NOMO-1 treated with dmso at 0.1 percent for 144 hours (cell line): ENCODE results near the gene ZFYVE9.
"Not testable (repeated sequence)": the region's sequence is repeated elsewhere in the genome, so short reads cannot be mapped to it uniquely, and the experiment has no call there.

Source experiments
- DNase-seq: peaks from one replicate; lab custom pipeline; 2025; ENCODE audit not compliant: unreplicated experiment; lab: John Stamatoyannopoulos, UW

Gene ZFYVE9, protein sequence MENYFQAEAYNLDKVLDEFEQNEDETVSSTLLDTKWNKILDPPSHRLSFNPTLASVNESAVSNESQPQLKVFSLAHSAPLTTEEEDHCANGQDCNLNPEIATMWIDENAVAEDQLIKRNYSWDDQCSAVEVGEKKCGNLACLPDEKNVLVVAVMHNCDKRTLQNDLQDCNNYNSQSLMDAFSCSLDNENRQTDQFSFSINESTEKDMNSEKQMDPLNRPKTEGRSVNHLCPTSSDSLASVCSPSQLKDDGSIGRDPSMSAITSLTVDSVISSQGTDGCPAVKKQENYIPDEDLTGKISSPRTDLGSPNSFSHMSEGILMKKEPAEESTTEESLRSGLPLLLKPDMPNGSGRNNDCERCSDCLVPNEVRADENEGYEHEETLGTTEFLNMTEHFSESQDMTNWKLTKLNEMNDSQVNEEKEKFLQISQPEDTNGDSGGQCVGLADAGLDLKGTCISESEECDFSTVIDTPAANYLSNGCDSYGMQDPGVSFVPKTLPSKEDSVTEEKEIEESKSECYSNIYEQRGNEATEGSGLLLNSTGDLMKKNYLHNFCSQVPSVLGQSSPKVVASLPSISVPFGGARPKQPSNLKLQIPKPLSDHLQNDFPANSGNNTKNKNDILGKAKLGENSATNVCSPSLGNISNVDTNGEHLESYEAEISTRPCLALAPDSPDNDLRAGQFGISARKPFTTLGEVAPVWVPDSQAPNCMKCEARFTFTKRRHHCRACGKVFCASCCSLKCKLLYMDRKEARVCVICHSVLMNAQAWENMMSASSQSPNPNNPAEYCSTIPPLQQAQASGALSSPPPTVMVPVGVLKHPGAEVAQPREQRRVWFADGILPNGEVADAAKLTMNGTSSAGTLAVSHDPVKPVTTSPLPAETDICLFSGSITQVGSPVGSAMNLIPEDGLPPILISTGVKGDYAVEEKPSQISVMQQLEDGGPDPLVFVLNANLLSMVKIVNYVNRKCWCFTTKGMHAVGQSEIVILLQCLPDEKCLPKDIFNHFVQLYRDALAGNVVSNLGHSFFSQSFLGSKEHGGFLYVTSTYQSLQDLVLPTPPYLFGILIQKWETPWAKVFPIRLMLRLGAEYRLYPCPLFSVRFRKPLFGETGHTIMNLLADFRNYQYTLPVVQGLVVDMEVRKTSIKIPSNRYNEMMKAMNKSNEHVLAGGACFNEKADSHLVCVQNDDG (N-terminal part only)

DNA sequence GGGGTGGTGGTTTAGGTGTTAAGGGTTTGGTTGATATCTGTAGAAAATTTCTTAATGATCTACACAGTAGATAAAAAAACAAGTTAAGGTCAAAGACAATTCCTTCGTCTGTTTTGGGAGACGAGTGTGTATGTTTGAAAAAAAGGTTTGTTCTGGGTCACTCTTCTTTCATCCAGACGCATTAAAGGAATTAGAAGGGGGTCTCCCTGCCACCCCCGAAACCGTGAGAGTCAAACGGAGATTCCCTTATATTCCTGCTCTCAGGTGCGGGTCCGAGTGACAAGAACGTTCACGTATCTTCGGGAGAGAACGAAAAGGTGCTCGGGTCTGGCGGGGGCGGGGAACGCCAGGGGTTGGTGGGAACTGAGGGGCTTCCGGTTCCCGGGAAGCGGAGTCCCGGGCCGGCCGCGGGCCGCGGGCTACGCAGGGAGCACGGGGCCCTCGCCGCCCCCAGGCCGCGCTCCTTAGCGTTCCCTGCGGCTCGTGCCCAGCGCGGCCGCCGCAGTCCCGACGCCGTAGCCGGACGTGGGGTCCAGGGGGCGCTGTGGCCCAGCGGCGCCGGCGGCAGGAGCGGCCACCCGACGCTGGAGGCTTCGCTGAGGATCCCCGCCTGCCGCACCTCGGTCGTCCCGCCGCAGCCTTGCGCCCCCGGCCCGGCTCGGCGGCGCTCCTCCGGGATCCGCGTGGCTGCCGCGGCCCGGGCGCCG is at the start of gene ZFYVE9:
TSS of gene ZFYVE9 (plus strand) at position 577 of the 707 bp plus-strand sequence. CDS start 91,118 bp downstream, outside the sequence.
- DNase-seq: peak; percentile 32

DNA sequence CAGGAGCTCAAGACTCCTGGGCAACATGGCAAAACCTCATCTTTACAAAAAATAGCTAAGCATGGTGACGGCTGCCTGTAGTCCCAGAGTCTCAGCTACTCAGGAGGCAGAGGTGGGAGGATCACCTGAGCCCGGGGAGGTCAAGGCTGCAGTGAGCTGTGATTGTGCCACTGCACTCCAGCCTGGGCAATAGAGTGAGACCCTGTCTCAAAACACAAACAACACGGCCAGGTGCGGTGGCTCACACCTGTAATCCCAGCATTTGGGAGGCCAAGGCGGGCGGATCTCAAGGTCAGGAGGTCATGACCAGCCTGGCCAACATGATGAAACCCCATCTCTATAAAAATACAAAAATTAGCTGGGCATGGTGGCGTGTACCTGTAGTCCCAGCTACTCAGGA is 47.6 kb upstream of the ZFYVE9 start:
- DNase-seq: not testable (repeated sequence)

DNA sequence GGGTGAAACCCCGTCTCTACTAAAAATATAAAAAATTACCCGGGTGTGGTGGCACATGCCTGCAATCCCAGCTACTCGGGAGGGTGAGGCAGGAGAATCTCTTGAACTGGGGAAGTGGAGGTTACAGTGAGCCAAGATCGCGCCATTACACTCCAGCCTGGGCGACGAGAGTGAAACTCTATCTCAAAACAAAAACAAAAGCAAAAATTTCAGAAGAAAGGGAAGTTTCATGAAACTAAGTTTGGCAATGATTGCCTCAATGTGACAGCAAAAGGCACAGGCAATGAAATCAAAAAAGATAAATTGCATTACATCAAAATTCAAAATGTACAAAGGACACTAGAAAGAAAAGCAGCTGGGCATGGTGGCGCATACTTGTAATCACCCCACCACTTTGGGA is 45.7 kb upstream of the ZFYVE9 start:
- DNase-seq: no peak

DNA sequence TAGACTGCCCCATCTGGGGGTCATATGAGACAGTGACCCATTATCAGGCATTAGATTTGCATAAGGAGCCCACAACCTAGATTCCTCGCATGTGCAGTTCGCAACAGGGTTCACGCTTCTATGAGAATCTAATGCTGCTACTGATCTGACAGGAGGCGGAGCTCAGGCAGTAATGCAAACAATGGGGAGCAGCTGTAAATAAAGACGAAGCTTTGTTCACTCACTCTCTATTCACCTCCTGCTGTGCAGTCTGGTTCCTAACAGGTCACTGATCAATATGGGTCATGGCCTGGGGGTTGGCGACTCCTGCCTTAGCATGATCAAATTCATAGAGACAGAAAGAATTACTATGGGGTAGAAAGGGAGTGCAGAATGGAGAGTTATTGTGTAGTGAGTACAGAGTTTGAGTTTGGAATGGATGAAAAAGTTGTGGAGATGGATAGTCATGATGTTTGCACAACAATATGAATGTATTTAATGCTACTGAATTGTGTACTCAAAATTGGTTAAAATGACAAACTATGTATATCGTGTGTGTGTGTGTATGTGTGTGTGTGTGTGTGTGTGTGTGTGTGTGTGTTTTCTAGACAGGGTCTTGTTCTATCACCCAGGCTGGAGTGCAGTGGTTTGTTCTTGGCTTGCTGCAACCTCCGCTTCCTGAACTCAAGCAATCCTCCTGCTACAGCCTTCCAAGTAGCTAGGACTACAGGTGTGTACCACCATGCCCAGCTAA is 43.6 kb upstream of the ZFYVE9 start:
- no peak for DNase-seq

DNA sequence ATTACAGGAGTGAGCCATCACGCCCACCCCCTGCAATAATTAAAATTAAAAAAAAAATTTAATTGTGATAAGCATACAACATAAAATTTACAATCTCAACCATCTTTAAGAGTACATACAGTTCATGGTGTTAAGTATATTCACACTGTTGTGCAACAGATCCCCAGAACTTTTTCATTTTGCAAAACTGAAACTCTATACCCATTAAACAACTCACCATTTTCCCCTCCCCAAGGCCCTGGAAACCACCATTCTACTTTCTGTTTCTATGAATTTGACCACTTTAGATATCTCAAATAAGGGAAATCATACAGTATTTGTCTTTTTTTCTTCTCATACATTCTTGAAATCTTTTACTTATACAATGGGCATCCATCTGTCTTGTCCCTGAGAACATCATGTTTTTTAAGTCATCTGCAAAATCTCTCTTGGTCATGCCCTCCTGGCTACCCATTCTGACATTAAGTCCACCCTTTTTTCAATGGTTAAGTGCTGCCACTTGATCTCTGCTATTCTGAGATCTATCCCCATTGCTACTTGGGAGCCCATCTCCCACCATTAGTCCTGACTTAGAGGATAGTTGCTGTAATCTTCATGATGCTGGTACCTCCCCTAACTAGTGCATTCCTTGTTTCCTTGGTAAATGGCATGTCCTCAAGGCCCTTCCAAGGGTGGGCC is 39.4 kb upstream of the ZFYVE9 start:
- no peak for DNase-seq

DNA sequence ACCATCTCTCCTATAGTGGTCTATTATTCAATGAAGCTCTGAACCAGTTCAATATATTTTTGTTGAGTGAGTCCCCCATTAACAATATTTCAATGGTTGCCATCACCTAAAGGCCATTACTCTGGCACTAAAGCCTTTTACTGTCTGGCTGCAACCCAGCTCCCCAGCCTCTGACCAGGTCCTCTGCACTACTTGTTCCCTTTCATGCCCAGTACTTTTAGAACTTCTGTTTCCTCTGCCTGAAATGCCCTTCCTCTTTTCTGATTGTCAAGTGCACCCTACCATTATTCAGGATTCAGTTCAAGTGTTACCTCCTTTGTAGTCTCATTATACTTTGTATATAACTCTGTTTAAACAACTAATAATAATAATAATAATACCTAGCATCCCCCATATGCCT is 30.4 kb upstream of the ZFYVE9 start:
- DNase-seq: peak; percentile 47

DNA sequence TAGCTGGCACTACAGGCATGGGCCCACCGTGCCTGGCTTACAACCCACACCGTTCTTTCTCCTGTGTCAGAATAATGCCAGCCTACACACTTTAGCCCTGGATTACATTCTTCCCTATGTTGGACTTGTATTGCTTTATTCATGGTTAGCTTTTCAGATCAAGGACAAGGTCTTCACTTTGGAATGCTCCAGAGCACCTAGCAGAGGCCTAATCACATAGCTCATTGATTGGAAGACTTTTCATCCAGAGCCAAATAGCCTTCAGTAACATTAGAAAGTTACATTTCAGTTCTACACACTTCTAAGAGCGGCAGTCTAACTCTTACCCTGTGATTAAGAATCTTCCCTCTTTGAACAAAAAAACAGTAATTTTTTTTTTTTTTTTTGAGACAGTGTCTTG is 29.4 kb upstream of the ZFYVE9 start:
- no peak for DNase-seq

DNA sequence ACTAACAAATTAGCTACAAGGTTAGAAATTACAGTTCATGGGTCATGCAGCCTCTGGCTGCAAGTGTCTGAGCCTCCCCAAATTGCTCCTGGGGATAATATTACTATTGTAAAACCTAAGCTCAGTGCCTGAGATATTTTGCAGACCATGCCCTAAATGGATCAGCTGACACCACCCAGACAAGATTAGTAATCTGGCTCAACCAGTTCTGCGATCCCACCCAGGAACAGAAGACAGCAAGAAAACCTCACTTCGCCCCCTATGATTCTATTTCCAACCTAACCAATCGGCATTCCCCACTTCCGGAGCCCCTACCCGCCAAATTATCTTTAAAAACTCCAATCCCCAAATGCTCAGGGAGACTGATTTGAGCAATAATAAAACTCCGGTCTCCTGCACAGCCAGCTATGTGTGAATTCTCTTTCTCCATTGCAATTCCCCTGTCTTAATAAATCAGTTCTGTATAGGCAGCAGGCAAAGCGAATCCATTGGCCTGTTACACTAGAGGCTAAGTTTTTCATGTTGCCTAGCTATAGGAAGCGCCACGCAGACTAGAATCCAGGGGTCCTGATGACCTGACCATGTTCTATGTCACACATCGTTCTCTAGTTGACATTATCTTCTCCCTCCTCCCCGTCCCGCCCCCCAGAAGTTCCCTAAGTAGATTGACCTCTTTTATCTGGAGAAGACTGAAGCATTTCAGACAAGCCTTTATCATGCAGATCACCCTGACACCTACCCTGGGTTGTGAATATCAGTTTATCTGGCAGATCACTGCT is 22.4 kb upstream of the ZFYVE9 start:
- DNase-seq: no peak

DNA sequence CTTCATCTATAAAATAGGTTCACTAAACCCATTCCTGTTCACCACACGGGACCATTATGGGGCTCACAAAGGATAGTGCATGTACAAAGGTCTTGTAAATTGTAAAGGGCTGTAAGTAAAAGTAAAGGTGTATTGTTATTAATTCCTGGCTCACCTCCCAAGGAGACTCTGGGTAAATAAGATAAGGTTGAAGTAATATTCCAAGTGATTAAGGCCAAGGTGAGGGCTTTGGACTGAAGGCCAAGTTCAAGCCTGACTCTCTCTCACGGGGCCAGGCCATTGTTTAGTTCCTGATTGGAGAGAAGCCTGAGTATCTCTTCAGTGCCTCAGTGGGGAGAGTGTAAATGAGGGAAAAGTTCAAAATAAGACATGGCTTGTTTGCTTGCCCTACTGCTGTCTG is 19.5 kb upstream of the ZFYVE9 start:
- DNase-seq: no peak

DNA sequence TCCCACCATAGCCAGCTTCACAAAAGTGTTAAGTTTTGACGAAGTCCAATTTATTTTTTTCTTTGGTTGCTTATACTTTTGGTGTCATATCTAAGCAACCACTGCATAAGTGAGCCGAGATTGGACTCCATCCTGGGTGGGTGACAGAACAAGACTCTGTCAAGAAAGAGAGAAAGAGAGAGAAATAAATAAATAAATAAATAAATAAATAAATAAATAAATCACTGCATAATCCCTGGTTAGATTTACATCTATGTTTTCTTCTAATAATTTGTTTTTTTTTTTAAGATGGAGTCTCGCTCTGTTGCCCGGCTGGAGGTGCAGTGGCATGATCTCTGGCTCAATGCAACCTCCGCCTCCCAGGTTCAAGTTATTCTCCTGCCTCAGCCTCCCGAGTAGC is 18.3 kb upstream of the ZFYVE9 start:
- DNase-seq: no peak

DNA sequence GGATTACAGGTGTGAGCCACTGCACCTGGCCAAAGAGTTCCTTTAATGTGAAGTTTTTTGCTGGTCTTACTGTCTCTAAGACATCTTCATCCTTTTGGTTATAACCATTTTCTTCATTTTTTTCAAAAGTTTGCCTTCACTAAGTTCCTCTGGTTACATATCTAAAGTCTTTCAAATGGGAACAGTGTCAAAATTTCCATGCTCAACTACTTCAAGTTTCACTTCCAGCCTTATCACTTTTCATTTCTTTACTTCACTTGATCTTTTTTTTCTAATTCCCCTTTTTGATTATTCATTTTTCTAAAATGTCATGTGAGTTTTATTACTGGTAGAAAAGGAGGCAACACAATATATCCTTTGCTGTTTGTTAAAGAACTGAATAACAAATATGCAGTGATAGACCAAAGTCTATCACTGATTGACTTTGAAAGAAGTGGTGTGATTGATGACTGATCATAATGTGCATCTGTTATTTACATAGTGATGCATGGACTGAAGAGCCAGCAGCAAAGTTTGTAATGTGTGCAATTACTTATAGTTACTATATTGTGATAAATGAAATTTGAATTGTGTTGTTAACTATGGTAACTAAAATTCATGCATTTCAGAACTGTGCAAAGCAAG is 16.0 kb upstream of the ZFYVE9 start:
- no peak for DNase-seq

DNA sequence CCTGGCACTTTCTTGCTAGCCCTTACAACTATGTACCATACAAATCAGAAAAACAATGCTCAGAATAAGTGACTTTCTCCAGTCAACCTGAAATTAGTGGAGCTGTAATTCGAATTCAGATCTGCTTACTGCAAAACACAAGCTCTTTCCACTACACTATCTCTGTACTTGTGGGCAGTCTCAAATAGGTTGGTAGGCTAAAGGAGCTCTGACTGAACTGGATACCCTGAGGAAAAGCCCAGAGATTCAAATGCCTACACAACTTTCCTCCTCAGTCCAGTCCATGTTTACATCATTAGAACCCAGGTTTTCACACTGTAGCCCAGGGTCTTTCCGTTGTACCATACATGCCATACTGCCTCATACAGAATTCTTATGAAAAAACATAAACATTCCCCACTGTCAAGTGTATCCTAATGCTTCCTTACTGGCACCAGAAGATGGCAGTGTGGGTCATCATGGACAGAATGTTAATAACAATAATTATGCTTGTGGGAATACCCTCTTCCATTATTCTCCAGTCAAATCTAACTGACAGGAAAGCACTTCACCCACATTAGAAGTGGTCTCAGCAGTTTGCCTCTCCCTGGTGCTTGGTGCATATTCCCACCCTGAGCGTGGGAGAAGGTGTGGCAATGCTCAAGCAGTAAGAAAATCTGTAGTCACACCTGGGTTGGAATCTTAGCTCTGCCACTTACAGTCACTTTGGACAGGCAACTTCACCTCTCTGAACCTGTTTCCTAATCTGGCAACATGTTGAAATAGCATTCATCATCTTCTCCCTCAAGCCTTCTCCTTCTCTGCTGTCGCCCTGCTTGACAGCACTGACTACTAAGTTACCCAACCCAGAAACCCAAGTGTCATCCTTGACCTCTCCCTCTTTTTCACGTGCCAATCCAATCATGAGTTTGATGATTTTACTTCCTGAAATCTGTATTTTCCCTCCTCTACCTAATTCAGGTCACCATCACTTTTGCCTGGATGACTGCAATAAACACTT is 14.4 kb upstream of the ZFYVE9 start:
- peak; percentile 3 for DNase-seq

DNA sequence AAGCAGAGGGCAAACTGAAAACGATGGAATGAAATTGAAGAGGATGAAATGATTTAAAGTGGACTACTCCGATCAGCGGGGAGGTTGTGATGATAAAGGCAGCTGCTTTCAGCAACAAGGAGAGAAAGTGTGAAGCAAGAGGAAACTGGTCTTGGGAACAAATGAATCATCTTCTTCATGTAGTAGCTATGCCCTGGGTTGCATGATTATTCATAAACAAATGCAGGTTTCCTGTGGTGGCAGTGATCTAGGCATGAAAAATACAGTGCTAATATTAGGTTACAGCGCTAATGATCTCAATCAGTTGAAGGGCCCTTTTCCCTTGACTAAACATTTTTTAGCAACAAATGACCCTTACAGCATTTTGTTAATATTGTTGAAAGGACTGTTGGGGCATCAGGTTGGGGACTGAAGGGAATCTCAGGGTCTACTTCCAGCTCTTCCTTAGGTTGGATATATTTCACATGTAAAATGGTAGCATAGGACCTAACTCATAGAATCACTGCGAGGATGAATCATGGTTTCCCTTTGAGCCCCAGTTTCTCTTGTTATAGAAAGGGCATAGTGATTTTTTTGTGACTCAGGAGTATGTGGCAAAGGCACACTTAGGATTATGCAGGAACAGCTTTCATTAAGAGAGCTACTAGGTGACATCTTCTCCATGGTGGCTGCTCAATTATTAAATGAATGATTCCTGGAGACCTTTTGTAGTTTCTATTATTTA is 1.9 kb upstream of the ZFYVE9 start:
- peak; percentile 38 for DNase-seq

DNA sequence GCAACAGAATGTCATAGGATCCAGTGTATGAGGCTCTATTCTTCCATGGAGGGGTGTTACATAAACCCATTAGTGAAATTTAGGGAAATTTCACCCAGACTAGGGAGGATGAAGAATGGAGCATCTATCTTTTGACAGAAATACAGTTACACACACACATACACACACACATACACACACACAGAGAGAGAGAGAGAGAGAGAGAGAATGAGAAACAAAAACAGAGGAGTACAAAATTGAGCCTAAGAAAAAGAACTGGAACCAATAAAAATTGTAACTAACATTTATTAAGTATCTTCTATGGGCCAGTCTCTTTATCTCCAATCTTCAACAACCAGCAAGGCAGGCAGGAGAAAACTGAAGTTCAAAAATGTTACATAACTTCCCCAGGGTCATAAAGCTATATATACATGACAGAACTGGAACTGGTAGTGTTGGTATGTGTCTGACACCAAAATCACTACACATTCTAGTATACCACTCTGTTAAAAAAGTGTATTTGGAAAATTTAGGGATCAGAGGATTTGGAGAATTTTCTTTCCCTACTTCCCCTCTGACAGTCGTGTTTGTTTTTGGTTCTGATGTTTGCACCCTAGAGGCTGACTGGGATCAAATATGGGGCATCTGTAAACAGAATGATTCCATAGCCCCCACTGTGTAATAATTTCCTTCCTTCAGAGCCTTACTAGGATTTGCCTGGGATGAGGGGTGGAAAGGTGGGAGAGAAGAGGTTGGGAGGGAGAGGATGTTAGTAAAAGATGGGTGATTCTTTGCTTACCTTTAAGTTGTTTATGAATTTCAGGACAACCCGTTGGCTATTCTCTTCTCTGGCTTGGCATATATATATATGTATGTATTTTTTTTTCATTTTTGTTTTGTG is 1.0 kb upstream of the ZFYVE9 start:
- DNase-seq: peak; percentile 69
